Effector CD8-positive, alpha-beta T cell (primary cell): ENCODE data around the gene SCAI.
"Not testable (repeated sequence)": the region's sequence is repeated elsewhere in the genome, so short reads cannot be mapped to it uniquely, and the experiment has no call there.

Source experiments
- DNase-seq: peaks from one replicate; lab custom pipeline; 2025; lab: John Stamatoyannopoulos, UW

The SCAI gene

GRCh38 chr9:125106285-125106893 is 36.9 kb downstream of the SCAI start:
- no peak for DNase-seq

DNA sequence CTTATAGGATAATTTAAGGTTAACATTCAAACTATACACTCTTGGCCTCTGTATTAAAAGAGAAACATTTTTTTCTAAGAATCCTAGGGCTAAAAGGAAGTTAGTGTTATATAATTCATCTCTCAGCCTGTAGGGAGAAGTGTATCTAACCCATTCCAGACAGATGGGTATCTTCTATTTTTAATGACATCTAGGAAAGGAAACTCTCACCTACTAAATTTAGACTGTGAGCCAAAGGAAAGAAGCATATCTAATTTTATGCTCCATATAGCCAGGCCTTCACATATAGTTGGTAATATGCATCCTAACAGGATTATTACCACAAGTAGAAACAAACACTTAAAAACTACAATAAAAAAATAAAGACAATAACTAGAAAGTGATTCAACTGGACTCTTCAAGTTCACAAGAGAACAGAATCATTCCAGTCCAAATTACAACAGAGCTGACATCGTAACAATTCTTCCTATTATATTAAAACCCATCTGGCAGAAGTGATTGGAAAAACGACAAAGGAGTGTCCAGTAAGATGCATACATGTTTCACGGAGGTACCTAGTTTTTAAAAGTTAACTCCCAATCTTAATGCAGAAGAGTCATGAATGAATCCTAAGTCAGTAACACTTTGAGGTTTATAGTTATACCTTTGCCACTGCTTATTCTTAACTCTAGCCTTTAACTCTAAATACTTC is 39.4 kb downstream of the SCAI start:
- DNase-seq = no peak

DNA sequence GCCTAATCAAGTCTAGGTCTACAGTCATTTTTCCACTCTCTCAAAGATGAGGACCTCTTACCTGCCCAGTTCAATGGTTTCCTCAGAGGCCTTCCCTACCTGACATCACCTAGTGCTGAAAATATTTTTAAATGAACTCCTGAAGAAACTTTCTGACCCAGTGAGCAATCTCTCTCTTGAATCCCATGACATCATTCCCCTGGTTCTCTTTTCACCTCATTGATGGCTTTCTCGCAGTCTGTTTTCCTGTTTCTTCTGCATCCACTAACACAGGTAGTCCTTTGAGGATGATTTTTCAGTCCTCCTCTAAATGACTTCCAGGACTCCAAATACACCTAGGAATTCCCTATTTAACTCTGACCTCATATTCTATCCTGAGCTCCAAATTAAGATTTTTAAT is 40.3 kb downstream of the SCAI start:
- DNase-seq = no peak

- no peak for DNase-seq
These were observed 42.5 kb downstream of the SCAI start for GRCh38 chr9:125100822-125101221.

- no peak for DNase-seq
These were observed 43.5 kb downstream of the SCAI start for GRCh38 chr9:125099816-125100215.

DNA sequence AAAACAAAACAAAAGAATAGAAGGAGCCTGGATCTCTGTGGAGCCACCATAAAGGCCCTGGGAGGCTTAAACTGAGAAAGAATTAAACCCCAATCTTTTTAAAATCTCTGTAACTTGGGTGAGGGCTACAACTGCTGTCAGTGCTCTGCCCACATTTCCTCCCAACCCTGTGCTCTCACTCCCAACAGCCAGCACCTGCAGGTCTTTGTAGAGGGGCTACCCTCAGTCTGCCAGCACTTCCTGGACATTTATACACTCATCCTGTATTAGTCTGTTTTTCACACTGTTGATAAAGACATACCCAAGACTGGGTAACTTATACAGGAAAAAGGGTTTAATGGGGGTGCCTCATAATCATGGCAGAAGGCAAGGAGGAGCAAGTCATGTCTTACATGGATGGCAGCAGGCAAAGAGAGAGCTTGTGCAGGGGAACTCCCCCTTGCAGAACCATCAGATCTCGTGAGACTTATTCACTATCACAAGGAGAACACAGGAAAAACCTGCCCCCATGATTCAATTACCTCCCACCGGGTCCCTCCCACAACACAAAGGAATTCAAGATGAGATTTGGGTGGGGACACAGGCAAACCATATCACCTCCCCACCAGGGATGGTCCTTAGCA is 47.4 kb downstream of the SCAI start:
- DNase-seq = no peak

DNA sequence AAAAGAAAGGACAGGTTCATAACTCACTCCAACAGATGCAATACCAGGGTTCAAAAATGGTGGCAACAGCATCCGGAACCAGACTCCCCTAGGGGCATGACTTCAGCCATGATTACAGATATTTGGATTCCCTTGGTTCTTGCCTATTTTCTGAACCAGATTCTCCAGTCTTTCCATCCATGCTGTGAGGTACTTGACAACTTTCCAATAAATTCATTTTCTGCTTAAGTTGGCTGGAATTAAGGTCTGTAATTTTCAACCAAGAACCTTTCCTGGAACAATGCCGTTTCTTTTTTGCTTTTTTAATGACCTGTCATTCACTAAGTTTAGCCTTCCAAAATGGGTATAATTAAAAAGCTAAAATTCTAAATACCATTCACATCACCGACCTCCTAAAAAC is 52.2 kb downstream of the SCAI start:
- DNase-seq = no peak

GRCh38 chr9:125089331-125089730 is 54.0 kb downstream of the SCAI start:
- no peak for DNase-seq

DNA sequence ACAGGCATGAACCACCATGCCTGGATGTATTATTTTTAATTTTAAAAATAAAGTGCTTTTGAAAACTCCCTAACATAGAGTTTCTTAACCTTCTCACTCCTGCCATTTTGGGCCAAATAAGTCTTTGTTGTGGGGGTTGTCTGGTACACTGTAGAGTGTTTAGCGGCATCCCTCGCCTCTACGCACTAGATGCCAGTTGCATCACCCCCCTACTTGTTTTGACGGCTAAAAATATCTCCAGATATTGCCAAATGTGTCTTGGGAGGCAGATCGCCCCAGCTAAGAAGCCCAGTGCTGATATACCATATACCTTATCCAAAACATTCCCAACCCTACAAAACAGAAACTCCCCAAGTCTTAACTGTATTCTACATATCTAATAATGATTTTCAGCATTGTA is 54.6 kb downstream of the SCAI start:
- no peak for DNase-seq

- no peak for DNase-seq
These were observed 57.4 kb downstream of the SCAI start for GRCh38 chr9:125085703-125086477.

- not testable (repeated sequence) for DNase-seq
These were observed 61.1 kb downstream of the SCAI start for GRCh38 chr9:125082197-125082596.

- not testable (repeated sequence) for DNase-seq
These were observed 62.5 kb downstream of the SCAI start for GRCh38 chr9:125080797-125081196.

DNA sequence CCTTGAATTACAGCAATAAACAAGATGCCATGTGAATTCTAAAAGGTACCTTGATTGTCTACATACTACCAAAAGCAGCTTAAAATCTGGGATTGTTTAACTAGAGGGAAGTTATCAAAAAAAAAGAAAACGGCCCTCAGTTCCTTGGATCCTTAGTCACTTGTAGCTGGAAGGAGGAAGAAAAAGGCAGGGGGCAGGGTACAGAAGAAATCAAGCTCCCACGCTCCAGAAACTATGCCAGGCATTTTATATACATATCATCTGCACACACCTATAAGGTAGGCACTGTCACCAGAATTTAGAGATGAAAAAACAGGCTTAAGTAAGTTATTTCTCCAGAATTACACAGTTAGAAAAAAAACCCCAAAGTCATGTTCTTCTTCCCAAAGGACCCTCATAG is 63.4 kb downstream of the SCAI start:
- DNase-seq = no peak

DNA sequence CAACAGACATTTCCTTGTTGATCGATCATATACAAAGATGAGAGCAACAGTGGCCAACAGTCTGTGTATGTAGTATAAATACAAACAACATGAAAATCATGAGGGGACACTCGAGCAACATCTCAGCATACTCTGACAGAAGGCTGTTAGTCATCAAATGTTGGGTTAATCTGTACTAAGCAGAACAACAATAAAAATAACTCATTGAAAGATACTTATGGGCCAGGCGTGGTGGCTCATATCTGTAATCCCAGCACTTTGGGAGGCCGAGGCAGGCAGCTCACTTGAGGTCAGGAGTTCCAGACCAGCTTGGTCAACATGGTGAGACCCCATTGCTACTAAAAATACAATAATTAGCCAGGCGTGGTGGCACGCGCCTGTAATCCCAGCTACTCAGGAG is 67.3 kb downstream of the SCAI start:
- DNase-seq = no peak

DNA sequence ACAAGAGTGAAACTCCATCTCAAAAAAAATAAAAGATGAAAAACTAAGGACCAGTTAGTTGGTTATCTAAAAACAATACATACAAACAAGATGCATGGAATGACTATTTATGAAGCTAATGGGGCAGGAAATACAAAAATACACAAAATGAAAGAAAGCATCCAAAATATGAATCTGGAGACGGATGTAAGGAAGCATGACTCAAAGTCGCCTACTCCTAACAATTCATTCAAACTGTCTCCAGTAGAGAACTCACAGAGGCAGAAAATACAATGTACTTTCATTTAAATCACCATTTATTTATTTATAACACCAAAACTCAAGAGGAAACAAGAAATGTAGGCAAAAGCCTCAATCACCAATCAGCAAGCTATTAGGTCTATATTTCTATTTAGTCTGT is 68.4 kb downstream of the SCAI start:
- DNase-seq = no peak

- no peak for DNase-seq
These were observed 76.3 kb downstream of the SCAI start for GRCh38 chr9:125066839-125067619.

- DNase-seq = no peak
These were observed 81.9 kb downstream of the SCAI start for GRCh38 chr9:125061391-125061790.

GRCh38 chr9:125049212-125050049 is 93.9 kb downstream of the SCAI start:
- DNase-seq = no peak

DNA sequence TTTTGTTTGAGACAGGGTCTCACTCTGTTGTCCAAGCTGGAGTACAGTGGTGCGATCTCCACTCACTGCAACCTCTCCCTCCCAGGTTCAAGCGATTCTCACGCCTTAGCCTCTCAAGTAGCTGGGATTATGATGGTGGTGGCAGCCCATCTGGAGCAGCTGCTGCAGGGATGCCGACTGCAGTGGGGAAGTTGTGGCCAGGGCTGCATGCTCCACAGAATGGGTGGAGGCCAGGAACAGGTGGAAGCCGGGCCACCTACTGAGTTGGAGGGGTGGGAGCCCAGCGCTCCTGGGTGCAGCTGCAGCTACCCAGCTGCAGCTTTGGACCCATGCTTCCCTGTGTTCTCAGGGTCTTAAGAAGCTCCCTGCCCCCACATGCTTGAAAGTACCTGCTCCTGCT is 99.7 kb downstream of the SCAI start:
- DNase-seq = no peak

DNA sequence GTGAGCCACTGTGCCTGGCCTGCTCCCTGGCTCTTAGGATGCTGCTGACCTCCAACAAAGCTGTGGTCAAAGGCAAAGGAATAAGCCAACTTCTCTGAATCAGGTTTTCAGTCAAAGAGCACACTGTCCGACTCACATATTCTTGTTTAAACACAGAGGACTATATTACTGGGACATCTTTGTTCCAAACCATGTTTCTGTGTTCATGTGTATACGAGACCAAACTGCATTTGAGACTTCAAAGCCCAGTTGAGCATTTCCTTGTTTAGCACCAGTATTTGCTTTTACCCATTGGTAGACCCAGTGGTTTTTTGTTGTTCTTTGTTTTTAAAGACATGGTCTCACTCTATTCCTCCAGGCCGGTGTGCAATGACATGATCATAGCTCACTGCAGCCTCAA is 100.2 kb downstream of the SCAI start:
- DNase-seq = no peak

DNA sequence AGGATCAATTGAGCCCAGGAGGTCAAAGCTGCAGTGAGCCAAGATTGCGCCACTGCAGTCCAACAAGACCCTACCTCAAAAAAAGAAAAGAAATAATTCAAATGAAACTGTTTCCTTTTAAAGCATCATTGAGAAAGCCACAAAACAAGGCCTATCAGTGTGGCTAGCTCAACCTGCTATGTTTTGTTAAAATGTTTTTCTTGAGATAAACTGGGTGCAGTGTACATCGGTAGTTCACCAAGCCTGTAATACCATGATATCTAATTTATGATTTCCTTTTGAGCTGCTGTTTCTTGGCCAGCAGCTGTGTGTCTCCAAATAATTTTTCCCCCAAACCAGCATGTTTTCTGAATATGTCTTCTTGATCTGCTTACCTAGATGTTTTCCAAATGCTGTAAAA is 105.2 kb downstream of the SCAI start:
- no peak for DNase-seq
